Measurements from ENCODE around the gene GLYR1.
"Not testable (repeated sequence)": the region's sequence is repeated elsewhere in the genome, so short reads cannot be mapped to it uniquely, and the experiment has no call there.

Gene GLYR1

DNA sequence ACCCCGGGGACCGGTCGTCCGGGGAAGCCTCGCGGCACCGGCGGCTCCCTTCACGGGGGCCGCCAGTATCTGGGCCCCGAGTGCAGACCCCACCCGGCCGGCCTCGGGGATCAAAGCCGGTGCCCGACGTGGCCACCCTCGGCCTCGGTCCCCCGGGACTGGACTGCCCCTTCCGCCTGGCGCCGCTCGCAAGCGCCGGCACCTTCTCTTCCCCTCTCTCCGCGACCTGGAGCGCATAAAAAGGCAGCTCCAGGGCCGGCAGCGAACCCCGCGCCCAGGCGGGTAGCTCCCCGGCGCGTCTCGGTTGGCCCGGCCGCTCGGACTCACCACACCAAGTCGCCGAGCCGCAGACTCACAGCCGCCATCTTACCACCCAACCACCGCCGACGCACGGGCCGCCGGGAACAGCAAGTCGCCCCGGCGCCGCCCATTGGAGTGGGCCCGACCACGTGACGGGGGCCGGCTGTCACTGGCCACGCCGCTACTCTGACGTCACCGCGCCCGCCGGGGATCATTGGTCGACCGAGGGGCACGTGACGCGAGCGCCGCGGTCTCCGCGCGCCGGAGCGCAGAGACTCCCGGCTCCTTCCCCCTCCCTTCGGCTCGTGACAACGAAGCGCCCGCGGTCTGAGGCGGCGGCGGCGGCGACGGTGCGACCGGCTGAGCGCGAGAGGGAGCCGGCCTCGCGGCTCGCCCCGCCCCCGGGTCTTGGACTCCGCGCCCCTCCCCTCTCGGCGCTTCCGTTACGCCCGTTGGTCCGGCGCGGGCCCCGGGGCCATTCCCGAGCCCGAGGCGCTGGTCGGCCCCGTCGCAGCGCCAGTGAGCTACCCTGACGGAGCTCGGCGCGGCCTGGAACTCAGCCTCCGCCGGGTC, at the start of gene GLYR1, which contains the start of gene UBN1:
TSS of gene GLYR1 (minus strand) at position 388 of the 873 bp plus-strand sequence. CDS start at position 365, 23 bp downstream.
TSS of gene UBN1 (plus strand) at position 581 of the 873 bp plus-strand sequence. CDS start 5,437 bp downstream, outside the sequence.
- DNase-seq, result peak; percentile 99 to 100 (median 100)

DNA sequence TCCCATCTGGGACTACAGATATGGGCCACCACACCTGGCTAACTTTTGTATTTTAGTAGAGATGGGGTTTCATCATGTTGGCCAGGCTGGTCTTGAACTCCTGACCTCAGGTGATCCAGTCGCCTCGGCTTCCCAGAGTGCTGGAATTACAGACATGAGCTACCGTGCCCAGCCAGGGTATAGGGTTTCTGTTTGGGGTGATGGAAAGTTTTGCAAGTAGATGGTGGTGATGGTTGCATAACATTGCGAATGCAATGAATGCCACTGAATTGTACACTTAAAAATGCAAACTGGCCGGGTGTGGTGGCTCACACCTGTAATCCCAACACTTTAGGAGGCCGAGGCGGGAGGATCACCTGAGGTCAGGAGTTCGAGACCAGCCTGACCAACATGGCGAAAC, 49.7 kb upstream of the GLYR1 start:
- DNase-seq, result not testable (repeated sequence)

DNA sequence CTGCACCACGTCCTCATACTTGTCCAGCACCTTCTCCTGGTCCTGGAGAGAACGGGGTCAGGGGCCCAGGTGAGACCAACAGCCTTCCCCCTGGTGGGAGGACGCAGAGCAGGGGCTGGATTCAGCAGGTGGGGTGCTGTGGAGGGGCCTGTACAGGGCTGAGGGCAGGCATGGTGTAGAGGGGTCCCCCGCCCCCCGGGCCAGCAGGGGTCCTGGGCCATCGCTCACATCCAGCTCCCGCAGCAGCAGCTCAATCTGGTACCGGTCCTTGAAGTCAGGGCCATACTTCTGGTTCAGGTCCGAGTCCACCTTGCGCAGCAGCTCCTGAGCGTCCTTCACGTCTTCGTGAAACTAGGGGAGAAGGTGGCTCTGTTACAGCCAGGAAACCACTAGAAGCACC, 48.3 kb upstream of the GLYR1 start:
- no peak for DNase-seq

DNA sequence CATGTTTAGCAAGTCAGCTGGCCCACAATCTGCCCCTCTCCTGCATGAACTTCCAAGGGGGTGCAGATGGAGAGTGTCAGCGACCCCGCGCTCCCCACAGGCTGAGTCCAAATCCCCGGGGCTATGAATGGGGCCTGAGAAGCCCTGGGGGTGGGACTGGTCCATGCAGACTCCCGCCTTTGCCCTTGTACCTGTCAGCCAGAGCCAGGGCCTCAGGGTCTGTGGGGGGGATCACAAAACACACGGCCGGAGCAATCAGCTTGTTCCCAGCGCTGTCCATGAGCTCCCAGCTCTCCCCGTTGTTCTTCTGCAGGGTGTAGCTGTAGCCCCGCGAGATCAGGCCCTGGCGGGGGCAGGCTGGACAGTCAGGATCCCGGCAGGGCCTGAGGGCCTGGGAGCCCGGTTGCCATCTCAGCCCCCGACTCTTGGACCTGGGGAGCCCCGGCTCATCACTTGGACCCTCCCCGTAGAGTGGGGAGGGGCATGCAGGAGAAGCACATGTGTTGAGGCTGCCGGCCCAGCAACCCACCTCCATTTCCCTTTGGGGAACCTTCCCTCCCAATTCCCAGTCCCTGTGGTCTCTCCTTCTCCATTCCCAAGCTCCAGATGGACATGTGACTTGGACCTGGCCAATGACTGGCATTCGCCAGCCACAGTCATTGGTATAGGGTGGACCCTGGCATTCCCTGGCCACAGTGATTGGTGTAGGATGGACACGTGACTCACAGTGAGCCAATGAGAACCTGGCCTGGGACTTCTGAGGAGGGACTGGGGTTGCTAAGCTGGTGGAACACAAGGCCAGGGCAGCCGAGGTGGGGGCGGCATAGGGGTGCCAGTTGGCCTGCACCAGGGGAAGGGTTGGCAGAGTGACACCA, 47.4 kb upstream of the GLYR1 start:
- no peak for DNase-seq

DNA sequence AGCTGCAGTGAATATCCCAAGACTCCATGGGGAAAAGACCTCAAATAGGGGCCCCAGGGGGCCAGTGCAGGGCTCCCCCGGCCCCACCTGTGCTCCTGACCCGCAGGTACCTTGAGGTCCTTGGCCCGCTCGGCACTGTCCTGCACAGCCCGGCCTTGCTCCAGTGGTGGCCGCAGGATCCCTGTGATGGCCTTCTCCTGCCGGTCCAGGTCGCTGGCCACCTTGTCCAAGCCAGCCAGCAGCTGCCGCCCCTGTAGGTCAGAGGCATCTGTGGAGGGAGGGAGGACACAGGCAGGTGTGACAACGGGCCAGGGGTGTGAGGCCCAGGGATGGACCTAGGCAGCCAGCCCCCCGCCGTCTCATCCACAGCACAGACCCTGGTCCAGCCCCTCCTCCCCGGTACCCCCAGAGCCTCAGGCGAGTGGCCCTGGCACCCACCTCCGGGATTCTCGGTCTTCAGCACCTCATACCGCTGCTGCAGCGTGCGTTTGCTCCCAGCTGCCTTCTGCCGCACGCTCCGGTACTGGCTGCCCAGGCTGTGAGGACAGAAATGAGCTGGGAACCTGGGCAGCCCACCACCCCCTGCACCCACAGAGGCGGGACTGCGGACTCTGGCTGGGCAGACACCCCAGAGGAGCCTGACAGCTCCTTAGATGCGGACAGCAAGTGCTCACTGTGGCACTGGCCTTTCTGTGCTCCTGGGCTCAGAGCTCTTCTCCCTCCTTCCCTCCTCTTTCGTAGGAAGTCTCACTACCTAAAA, 46.2 kb upstream of the GLYR1 start:
- DNase-seq, result no peak

DNA sequence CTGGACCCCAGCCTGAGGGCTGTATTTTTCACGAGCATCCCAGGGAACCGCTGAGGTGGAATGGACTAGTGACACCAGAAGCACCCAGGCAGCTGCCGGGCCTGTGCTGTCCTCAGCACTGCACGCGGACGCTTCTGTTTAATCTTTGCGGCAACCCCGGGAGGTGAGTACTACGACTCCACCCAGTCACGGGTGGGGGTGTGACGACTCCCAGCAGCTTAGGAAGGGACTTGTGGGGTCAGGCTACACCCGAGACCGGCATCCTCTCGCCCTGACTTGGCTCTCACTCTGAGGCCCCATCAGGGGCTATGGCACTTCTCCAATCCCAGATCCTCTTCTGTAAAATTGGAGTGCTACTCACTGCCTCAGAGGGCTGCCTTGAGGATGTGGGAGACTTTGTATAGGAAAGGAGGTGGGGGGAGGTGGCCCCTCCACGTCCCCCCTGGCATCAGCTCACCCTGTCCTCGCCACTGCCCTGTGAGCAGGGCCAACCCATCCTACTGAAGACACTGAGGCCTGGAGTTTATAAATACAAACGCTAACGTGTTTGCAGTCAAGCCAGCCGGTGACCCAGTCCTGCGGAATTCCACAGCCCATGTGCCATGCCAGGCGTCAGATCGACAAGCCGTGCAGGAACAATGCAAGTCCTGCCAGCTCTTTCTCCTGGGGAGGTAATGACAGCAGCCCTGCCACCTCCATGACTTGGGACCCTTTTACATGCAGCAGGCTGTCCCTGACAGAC, 45.4 kb upstream of the GLYR1 start:
- no peak for DNase-seq

DNA sequence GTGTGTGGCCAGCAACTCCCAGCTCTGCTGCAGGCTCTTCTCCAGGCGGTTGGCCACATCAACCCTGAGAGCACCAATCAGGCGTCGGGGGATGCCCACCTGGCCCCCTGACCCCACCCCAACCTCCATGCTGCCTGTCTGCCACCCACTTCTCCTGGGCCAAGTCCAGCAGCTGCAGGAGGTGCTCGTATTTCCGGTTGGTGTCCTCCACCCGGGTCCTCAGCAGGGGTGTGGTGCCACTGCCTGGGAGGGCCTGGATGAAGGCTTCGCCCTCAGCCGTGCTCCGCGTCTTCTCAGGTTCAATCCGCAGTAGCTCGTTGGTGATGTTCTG, 44.8 kb upstream of the GLYR1 start:
- DNase-seq, result no peak

DNA sequence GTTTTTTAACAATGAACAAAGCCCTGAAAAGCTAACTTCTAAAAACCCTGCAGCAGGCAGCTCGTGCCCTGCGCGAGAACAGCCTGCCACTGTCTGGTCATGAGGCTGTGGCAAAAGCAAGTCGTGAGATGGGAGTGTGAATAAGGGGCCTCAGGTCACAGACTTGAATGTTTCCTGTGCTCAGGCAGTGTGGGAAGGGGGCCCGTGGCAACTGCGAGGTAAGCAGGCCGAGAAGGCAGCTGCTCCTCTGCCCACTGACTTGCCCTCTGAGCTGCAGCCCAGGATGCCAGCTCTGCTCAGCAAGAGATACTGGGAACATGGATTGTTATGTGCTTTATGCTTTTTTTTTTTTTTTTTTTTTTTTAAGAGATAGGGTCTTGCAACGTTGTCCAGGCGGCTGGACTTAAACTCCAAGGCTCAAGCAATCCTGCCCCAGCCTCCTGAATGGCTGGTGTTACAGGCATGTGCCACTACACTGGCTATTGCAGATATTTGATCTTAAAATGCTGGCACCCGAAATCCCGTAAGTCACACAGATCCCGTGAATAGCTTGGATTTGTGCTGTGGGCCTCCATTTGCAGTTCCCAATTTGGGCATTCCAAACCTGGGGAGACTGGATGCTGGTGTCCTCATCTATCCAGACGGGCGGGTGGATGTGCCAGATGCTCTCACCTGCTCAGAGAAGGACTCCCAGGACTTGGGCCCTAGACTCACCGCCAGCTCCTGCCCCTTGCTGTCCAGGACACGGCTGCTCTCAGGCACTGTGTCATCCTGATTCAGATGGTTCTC, 44.2 kb upstream of the GLYR1 start:
- DNase-seq, result no peak

DNA sequence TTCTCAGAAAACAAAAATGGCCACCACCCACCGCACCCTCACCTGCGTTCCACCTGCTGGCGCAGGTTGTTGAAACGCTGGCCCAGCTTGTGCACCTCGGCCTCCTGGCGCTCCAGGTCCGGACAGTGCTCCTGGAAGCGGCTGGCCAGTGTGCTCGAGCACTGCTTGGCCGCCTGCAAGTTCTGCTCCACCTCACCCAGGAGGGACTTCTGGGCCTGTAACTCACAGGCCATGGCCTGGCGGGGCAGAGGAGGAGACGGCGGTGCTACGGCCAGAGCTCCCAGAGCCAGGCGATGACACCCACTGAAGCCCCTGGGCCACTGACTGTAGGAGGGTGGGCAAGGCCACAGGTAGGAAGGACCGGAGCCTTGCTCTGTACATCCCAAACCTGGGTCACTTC, 43.6 kb upstream of the GLYR1 start:
- DNase-seq, result no peak

DNA sequence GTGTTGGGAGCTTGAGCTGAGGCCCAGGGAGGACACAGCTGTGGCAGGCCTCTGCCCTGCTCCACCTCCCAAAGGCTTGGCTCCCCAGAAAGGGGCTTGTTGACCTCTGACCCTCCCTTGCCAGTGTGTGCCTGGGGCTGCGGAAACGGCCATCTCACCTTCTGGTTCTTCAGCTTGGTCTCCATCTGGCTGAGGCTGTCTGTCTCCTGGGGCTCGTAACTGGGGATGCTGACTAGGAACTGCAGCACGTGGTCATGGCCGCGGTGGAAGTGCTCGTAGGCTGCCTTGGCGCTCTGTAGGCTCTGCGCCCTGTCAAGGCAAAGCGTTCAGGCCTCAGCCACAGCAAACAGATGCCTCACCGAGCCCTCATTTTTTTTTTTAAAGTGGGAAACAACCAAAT, 42.9 kb upstream of the GLYR1 start:
- no peak for DNase-seq

DNA sequence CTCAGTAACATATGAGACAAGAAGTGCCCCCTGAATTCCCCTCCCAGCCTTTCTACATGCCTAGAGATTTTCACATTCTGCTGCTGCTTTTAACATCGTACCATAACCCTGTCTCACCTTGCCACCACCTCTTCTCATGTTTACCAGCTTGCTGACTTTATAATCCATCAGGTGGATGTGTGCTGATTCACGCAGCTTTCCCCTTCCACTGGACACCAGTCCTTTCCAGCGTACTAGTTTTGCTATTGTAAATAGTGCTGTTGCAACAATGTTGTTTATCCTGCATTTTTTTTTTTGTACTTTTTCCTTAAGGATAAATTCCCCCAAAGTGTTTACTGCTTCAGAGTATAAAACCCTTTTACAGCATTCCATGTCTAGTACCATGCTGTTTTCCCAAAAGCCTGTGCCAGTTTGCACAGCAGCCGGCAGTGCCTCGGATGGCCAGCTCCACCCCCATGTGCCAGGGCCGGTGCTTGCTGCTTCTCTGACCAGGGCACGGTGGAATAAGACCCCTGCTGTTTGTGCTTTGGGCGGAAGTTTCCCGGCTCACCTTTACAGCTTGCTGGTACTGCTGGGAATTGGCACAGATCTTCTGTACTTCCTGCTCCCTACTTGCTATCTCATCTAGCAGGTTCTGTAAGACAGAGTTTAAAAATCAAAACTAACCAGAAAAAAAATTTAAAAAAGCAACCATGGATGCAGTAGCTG, 41.5 kb upstream of the GLYR1 start:
- no peak for DNase-seq

DNA sequence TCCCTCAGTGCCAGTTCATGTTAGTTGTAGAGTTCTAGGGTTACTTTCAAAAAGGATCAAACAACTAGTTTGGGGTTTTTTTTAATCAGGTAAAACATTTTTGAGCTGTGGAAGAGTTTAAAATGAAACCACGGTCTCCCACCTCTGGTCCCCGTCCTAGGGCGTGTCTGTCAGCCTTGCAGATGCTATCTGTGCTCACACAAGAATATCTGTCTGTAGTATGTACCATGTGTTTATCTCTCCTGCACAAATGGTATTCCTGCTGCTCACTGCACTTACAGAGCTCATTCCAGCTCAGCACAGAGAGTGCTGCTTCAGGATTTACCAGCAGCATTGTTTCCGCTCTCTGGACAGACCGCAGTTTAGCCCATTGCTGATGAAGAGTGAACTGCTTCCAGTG, 39.1 kb upstream of the GLYR1 start:
- DNase-seq, result no peak

DNA sequence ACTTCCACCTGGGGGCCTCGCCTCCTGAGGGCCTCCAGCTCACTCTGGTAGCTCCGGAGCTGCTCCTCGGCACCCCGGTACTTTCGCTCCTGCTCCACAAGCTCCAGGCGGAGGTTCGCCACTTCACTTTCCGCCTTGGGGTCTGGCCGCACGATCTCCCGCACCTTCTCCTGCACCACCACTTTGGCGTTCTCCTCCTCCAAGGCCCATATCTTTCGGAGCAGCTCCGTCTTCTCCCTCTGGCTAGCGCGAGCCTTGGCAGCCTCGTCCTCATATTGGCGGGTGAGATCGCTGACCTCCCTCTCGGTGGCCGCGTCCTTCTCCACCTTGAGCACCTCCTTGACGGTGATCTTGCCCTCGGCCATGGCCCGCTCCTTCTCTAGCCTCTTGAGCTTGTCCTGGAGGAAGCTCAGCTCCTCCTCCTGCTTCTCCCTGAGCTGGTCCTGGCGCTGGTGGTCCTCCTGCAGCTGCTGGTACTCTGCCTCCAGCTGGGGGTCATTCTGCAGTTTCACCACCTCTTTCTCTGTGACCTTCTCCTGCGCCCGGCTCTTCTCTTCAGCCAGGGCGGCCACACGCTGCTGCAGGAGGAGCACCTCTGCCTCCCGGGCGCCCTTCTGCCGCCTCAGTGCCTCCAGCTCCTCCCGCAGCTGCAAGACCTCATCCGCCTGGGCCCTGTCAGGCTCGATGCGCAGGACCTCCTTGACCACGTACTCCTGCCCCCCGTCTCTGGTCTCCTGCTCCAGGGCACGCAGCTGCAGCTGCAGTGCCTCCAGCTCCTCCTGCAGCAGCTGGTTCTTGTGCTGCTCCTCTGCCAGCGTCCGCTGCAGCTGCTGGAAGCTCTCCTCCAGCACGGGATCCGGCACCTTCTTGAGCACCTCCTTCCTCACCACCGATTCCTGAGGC, 38.1 kb upstream of the GLYR1 start:
- no peak for DNase-seq

DNA sequence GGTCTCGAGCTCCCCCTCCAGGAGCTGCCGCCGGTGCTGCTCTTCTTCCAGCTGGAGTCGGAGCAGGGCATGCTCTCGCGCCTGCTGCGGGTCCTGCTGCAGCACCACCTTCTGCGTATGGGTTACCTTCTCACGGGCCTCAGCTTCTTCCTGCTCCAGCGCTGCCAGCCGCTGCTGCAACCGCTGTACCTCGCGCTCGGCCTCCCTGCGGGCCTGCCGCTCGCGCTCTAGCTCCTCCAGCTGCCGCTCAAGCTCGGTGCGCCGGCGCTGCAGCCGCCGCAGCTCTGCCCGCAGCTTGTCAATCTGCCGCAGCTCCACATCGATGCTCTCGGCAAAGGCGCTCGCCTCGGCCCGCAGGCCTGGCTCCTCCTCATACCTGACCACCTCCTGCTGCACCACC, 37.1 kb upstream of the GLYR1 start:
- no peak for DNase-seq

DNA sequence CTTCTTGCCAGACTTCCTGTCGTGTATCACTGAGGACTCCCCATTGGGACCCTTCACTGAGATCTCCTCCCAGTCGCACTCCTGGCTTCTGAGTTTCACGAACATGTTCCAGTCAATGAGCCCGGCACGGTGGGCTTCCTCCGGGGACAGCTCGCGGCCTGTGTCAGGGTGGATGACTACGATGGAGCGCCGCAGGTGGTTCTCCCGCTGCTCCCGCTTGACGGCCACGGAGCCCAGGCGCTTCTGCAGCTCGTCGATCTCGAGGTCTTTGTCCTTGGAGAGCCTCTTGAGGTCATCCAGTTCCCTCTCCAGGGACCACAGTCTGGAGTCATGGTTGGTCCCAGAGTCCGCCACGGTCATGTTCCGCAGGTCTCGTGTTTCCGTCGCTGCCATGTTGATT, 36.4 kb upstream of the GLYR1 start:
- DNase-seq, result no peak

DNA sequence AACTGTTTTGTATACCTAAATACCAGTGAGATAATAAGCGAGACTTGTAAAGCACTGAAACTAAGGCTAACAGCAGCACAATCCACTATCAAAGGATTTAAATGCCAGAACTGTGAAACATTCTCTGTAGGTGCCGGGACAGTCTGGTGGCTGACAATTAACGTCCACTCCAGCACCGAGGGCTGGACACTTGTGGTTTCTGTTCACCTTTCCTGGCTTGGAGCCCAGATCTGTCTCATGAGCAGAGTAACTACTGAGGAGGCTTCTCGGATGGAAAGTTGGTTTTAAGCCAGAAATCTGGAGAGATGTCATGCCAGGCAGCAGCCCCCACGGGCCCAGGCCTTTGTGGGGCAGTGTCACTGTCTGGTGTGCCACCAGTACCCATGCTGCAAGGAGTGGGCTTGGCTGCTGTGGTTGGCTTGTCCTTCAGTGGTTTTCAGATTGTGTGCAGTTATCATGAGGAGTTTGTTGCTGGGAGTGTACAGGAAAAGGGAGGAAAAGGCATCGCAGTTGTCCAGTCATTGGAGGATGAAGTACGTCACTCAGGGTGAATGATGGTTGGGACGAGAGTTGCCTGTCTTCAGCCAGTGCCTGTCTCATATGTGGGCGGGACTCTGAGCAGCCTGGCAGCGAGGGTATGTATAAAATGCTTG, 35.7 kb upstream of the GLYR1 start:
- no peak for DNase-seq

DNA sequence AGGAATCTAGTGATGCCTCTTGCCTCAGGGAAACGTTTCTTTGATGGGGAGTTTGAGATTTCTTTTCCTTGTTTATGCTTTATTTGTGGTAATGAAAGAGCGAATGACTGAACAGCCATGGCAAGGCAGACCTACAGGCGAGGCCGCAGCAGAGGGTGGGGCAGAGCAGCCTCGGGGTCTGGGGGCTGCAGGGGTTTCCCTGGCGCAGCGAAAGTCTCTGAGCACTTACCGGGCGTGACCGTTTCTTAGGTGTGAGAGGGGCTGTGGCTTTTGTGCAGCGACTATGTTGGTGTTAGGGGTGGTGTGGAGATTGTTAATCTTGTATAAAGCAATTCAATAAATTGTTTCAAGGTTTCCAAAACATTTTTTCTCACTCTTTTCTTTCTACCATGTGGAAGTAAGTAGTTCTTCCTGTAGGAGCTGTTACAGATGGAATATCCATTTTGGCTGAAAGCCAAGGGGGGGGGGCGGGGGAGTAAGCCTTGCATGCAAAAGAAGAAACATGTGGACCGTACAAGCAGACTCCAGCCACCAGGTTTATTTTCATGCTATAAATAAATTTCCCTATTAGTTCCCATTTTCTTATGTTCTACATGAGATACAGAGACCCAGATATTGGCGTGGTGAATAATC, 35.0 kb upstream of the GLYR1 start:
- no peak for DNase-seq

DNA sequence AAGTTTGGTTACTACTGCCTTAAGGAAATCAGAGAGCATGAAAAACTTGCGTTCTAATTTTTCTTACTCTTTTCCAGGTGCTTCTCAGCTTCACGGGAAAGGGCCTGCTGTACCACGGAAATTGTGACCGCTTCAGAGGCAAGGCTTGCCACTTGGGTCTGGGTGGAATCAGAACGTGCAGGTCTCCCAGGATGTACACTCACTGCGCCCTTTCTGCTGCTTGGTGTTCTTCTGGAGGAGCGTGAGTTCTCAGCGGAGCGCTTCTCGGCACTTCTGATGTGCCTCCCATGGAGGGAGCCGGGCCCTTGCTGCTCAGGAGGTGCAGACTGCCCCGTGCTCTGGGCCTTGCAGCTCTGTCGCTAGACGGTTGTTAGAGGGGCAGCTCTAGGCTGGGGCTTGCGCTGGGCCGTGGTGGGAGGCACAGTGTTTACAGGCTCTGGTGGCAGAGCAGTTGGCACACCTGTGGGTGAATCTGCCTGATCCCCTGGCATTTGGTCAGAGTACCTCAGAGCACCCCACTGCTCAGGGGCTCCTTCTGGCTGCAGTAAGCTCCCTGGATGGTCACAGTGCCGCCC, 33.0 kb upstream of the GLYR1 start:
- DNase-seq, result no peak
